WTC11 (cell line): ENCODE data around the gene NKAPL.

Experiments used
- PREB ChIP-seq: sonication (generic); formaldehyde crosslinking; IDR thresholded peaks from 2 replicates; pipeline ENCODE4 v1.8.1; 2022; ENCODE audit warnings: mild to moderate bottlenecking, missing genetic modification reagents, moderate library complexity, borderline replicate concordance
- SP1 ChIP-seq: sonication (generic); formaldehyde crosslinking; conservative IDR thresholded peaks from 2 replicates; pipeline ENCODE4 v1.8.1; 2022; ENCODE audit warnings: missing genetic modification reagents
- TEAD4 ChIP-seq: sonication (generic); formaldehyde crosslinking; IDR thresholded peaks from 2 replicates; pipeline ENCODE4 v1.8.0; 2022; ENCODE audit warnings: mild to moderate bottlenecking, missing genetic modification reagents
- ZNF671 ChIP-seq: fragments of 250-450 bp; sonication (Bioruptor Pico); IDR thresholded peaks from 2 replicates; pipeline ENCODE4 v1.8.0; 2021; ENCODE audit warnings: mild to moderate bottlenecking
- TF ChIP-seq, protein P1 (sequence below): sonication (generic); formaldehyde crosslinking; IDR thresholded peaks from 2 replicates; pipeline ENCODE4 v1.8.1; 2022; ENCODE audit warnings: low read depth, mild to moderate bottlenecking, moderate library complexity, missing genetic modification reagents, borderline replicate concordance
- TF ChIP-seq, protein P2 (sequence below): fragments of 200-600 bp; IDR thresholded peaks from 2 replicates; pipeline ENCODE4 v1.8.0; 2022; ENCODE audit warnings: antibody characterized with exemption

- TF ChIP-seq PREB (no peak), TEAD4 (CRISPR knock-in tag) (no peak), ZNF671 (CRISPR knock-in tag) (no peak), SP1 (CRISPR knock-in tag) (no peak)
- TF ChIP-seq, protein P1, sequence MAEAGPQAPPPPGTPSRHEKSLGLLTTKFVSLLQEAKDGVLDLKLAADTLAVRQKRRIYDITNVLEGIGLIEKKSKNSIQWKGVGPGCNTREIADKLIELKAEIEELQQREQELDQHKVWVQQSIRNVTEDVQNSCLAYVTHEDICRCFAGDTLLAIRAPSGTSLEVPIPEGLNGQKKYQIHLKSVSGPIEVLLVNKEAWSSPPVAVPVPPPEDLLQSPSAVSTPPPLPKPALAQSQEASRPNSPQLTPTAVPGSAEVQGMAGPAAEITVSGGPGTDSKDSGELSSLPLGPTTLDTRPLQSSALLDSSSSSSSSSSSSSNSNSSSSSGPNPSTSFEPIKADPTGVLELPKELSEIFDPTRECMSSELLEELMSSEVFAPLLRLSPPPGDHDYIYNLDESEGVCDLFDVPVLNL (CRISPR knock-in tag) = no peak
- TF ChIP-seq, protein P2, sequence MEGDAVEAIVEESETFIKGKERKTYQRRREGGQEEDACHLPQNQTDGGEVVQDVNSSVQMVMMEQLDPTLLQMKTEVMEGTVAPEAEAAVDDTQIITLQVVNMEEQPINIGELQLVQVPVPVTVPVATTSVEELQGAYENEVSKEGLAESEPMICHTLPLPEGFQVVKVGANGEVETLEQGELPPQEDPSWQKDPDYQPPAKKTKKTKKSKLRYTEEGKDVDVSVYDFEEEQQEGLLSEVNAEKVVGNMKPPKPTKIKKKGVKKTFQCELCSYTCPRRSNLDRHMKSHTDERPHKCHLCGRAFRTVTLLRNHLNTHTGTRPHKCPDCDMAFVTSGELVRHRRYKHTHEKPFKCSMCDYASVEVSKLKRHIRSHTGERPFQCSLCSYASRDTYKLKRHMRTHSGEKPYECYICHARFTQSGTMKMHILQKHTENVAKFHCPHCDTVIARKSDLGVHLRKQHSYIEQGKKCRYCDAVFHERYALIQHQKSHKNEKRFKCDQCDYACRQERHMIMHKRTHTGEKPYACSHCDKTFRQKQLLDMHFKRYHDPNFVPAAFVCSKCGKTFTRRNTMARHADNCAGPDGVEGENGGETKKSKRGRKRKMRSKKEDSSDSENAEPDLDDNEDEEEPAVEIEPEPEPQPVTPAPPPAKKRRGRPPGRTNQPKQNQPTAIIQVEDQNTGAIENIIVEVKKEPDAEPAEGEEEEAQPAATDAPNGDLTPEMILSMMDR = no peak
Observed at GRCh38 chr6:28257042-28257441, 2.1 kb upstream of the NKAPL start.
